Loucy (cell line): ENCODE measurements around the gene SOS1.

Experiments
- H2AFZ ChIP-seq: fragments of 200-600 bp; sonication (generic); 2 replicates; pipeline ENCODE4 v1.6.0; 2016; ENCODE audit warnings: antibody characterized with exemption, mild to moderate bottlenecking, low read length, moderate library complexity
- H3F3A ChIP-seq: fragments of 200-600 bp; 2 replicates; pipeline ENCODE4 v1.6.0; 2016; ENCODE audit warnings: antibody characterized with exemption, low read depth, mild to moderate bottlenecking
- H3K27me3 ChIP-seq: fragments of 200-600 bp; sonication (generic); 2 replicates; pipeline ENCODE4 v1.6.1; 2014; ENCODE audit warnings: low read length, mild to moderate bottlenecking; ENCODE audit not compliant: insufficient read depth, poor library complexity, severe bottlenecking
- H3K36me3 ChIP-seq: fragments of 200-600 bp; sonication (generic); 2 replicates; pipeline ENCODE4 v1.6.1; 2016; ENCODE audit warnings: low read length; ENCODE audit not compliant: insufficient read depth
- H3K4me1 ChIP-seq: fragments of 200-600 bp; sonication (generic); 2 replicates; pipeline ENCODE4 v1.5.1; 2014; ENCODE audit warnings: low read length, mild to moderate bottlenecking; ENCODE audit not compliant: insufficient read depth, poor library complexity, severe bottlenecking
- H3K4me2 ChIP-seq: fragments of 200-600 bp; sonication (generic); 2 replicates; pipeline ENCODE4 v1.6.0; 2014; ENCODE audit warnings: antibody characterized with exemption, low read length, low read depth, mild to moderate bottlenecking; ENCODE audit not compliant: poor library complexity, severe bottlenecking
- H3K4me3 ChIP-seq: fragments of 200-600 bp; sonication (generic); 2 replicates; pipeline ENCODE4 v1.5.1; 2014; ENCODE audit warnings: low read length, mild to moderate bottlenecking, mixed read lengths; ENCODE audit not compliant: poor library complexity, severe bottlenecking
- H3K79me2 ChIP-seq: fragments of 200-600 bp; sonication (generic); 2 replicates; pipeline ENCODE4 v1.6.1; 2014; ENCODE audit warnings: low read length; ENCODE audit not compliant: insufficient read depth
- H3K9ac ChIP-seq: fragments of 200-600 bp; sonication (generic); 2 replicates; pipeline ENCODE4 v1.6.0; 2014; ENCODE audit warnings: mild to moderate bottlenecking, low read depth, low read length, moderate library complexity; ENCODE audit not compliant: poor library complexity, severe bottlenecking
- H3K9me2 ChIP-seq: fragments of 200-600 bp; sonication (generic); replicated peaks from 2 replicates; pipeline ENCODE4 v1.6.1; 2016; ENCODE audit warnings: low read depth, low read length, mixed read lengths
- H3K9me3 ChIP-seq: fragments of 200-600 bp; sonication (generic); 2 replicates; pipeline ENCODE4 v1.6.1; 2014; ENCODE audit warnings: mild to moderate bottlenecking, antibody characterized with exemption, low read length, low read depth; ENCODE audit not compliant: insufficient read depth
- H4K20me1 ChIP-seq: fragments of 200-600 bp; sonication (generic); 2 replicates; pipeline ENCODE4 v1.6.0; 2014; ENCODE audit warnings: antibody characterized with exemption, low read length, mild to moderate bottlenecking; ENCODE audit not compliant: insufficient read depth, poor library complexity, severe bottlenecking
- EZH2phosphoT487 ChIP-seq: fragments of 200-600 bp; IDR thresholded peaks from 2 replicates; pipeline ENCODE4 v1.6.1; 2018; ENCODE audit warnings: antibody characterized with exemption, mild to moderate bottlenecking, moderate library complexity, borderline replicate concordance
- TF ChIP-seq, protein P1 (sequence below): fragments of 200-600 bp; sonication (generic); conservative IDR thresholded peaks from 2 replicates; pipeline ENCODE4 v1.5.1; 2014; ENCODE audit warnings: mild to moderate bottlenecking, antibody characterized with exemption, low read length

Gene SOS1

GRCh38 chr2:39033980-39034379 is 86.9 kb downstream of the SOS1 start:
- no peak overlapping the region for H3K4me3 ChIP-seq
- H4K20me1 ChIP-seq, result no peaks in the 10 kb centered on the region
- H3K79me2 ChIP-seq, result no peaks in the 10 kb centered on the region
- TF ChIP-seq EZH2phosphoT487, result no peak
- TF ChIP-seq, protein P1, sequence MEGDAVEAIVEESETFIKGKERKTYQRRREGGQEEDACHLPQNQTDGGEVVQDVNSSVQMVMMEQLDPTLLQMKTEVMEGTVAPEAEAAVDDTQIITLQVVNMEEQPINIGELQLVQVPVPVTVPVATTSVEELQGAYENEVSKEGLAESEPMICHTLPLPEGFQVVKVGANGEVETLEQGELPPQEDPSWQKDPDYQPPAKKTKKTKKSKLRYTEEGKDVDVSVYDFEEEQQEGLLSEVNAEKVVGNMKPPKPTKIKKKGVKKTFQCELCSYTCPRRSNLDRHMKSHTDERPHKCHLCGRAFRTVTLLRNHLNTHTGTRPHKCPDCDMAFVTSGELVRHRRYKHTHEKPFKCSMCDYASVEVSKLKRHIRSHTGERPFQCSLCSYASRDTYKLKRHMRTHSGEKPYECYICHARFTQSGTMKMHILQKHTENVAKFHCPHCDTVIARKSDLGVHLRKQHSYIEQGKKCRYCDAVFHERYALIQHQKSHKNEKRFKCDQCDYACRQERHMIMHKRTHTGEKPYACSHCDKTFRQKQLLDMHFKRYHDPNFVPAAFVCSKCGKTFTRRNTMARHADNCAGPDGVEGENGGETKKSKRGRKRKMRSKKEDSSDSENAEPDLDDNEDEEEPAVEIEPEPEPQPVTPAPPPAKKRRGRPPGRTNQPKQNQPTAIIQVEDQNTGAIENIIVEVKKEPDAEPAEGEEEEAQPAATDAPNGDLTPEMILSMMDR, result no peak
- no peak overlapping the region for H2AFZ ChIP-seq
- H3K36me3 ChIP-seq, result peaks cover 4% of the 10 kb centered on the region; the same call in 1 of the 2 replicates
- H3K4me2 ChIP-seq, result no peak overlapping the region
- no peaks in the 10 kb centered on the region for H3K9me2 ChIP-seq
- 0 out of 2 replicates have a peak, but pooled peaks cover 2% of the 10 kb centered on the region for H3F3A ChIP-seq
- no peaks in the 10 kb centered on the region for H3K27me3 ChIP-seq
- H3K9me3 ChIP-seq, result no peaks in the 10 kb centered on the region
- H3K4me1 ChIP-seq, result no peaks in the 10 kb centered on the region
- no peak overlapping the region for H3K9ac ChIP-seq

- H3K4me1 ChIP-seq, result no peaks in the 10 kb centered on the region
Measured at GRCh38 chr2:39027421-39027820, 93.4 kb downstream of the SOS1 start.

GRCh38 chr2:39024833-39025232 is 96.0 kb downstream of the SOS1 start:
- no peak overlapping the region for H2AFZ ChIP-seq
- H3K4me3 ChIP-seq, result no peak overlapping the region
- H3K27me3 ChIP-seq, result no peaks in the 10 kb centered on the region
- H3K9me2 ChIP-seq, result no peaks in the 10 kb centered on the region
- H4K20me1 ChIP-seq, result no peaks in the 10 kb centered on the region
- H3K79me2 ChIP-seq, result no peaks in the 10 kb centered on the region
- H3K9me3 ChIP-seq, result no peaks in the 10 kb centered on the region
- peaks cover 3% of the 10 kb centered on the region for H3K4me1 ChIP-seq
- TF ChIP-seq, protein P1, result no peak
- TF ChIP-seq EZH2phosphoT487, result no peak
- no peak overlapping the region for H3K4me2 ChIP-seq
- no peaks in the 10 kb centered on the region for H3F3A ChIP-seq
- no peak overlapping the region for H3K9ac ChIP-seq
- peaks cover 15% of the 10 kb centered on the region for H3K36me3 ChIP-seq

More at GRCh38 chr2:39027421-39027820, 93.4 kb downstream of the SOS1 start:
- no peak overlapping the region for H2AFZ ChIP-seq
- no peaks in the 10 kb centered on the region for H4K20me1 ChIP-seq
- no peaks in the 10 kb centered on the region for H3K9me2 ChIP-seq
- H3K36me3 ChIP-seq, result peaks cover 12% of the 10 kb centered on the region; the same call in 1 of the 2 replicates
- no peak overlapping the region for H3K4me3 ChIP-seq
- H3K4me2 ChIP-seq, result no peak overlapping the region
- H3K9ac ChIP-seq, result no peak overlapping the region
- no peaks in the 10 kb centered on the region for H3K79me2 ChIP-seq
- no peaks in the 10 kb centered on the region for H3K9me3 ChIP-seq
- H3K27me3 ChIP-seq, result no peaks in the 10 kb centered on the region
- TF ChIP-seq, protein P1, result no peak
- no peak for TF ChIP-seq EZH2phosphoT487
- H3F3A ChIP-seq, result no peaks in the 10 kb centered on the region
